Activated naive CD4-positive, alpha-beta T cell treated with anti-CD3 and anti-CD28 coated beads, Interleukin-2, amount 10 ng/mL, durations not matched to agents 7 days and 5 days (primary cell): ENCODE data around the gene SLC6A13.

ENCODE experiments used
- CTCF ChIA-PET: fragments of 350-600 bp; sonication (Branson Sonifier 250); formaldehyde crosslinking; loops from one replicate; lab custom pipeline; 2021; ENCODE audit warnings: antibody characterized with exemption; lab: Charles Lee
- DNase-seq: peaks from one replicate; pipeline ENCODE4 v3.0.0-alpha.2; 2020
- H3K27ac Mint-ChIP-seq: one replicate; pipeline ENCODE4 v1.8.0; 2021; ENCODE audit warnings: mild to moderate bottlenecking, moderate library complexity, mixed read lengths
- H3K27me3 Mint-ChIP-seq: one replicate; pipeline ENCODE4 v1.8.0; 2021; ENCODE audit warnings: mild to moderate bottlenecking, mixed read lengths
- H3K36me3 Mint-ChIP-seq: one replicate; pipeline ENCODE4 v1.8.0; 2021; ENCODE audit warnings: mixed read lengths
- H3K4me1 Mint-ChIP-seq: one replicate; pipeline ENCODE4 v1.8.0; 2021; ENCODE audit warnings: mixed read lengths
- H3K4me3 Mint-ChIP-seq: one replicate; pipeline ENCODE4 v1.8.0; 2021; ENCODE audit warnings: mild to moderate bottlenecking, moderate library complexity, mixed read lengths
- H3K9me3 Mint-ChIP-seq: one replicate; pipeline ENCODE4 v1.8.0; 2021; ENCODE audit warnings: mixed read lengths

SLC6A13 gene

GRCh38 chr12:211142-211465 is 51.5 kb downstream of the SLC6A13 start:
- Mint-ChIP-seq H3K9me3 (no peaks in the 10 kb centered on the region), H3K36me3 (no peaks in the 10 kb centered on the region), H3K4me1 (no peaks in the 10 kb centered on the region), H3K27me3 (peaks cover 70% of the 10 kb centered on the region), H3K27ac (no peak overlapping the region), H3K4me3 (no peak overlapping the region)
- DNase-seq: no peak
- CTCF ChIA-PET: no interaction called here

DNA sequence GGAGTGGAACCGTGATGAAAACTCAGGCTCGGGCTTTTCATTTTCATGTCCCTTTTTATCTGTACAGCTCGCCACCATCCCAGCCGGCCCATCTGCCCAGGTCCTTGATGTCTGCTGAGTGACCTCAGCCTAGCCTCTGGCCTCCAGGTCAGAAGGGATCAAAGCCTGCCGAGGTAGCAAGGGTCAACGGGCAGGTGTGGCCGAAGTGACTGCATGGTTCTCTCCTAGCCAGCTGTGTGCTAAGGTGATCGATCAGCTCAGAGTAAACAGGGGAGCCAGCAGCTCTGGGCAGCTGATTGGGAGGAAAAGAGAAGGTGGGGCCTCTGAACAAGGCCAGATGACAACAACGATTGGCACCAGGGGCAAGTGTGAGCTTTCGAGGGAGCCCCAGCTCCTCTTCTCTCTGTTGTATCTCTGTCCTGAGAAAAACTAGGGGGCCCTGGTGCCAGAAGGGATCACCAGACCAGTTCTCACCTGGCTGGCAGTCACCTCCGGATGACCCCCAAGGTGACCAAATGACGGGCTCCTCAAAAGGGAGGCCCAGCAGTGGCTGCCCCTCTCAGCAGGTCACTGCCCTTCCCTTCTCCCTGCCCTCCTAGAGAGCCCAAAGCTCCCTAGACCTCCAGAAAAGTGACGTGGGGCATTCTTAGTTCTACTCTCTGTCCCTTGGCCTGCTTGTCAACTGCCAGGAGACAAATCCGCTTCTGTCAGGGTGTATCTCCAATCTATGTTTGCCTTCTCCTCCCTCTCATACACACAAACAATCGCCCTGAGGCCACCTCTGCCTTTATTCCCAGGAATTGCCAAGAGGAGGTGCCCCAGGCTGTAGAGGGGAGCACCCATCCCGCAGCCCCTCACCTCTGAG is 52.1 kb downstream of the SLC6A13 start:
- Mint-ChIP-seq H3K9me3 (no peaks in the 10 kb centered on the region), H3K36me3 (no peaks in the 10 kb centered on the region), H3K27me3 (peaks cover 68% of the 10 kb centered on the region), H3K4me3 (no peak overlapping the region), H3K27ac (no peak overlapping the region), H3K4me1 (no peaks in the 10 kb centered on the region)
- CTCF ChIA-PET: interaction anchor here (0.8 kb wide), 1 partner anchor 9 kb away, joined by 3 read pairs; no protein-coding TSS in a partner anchor
- DNase-seq: no peak

- CTCF ChIA-PET: interaction anchor here (0.8 kb wide), 1 partner anchor 10 kb away, joined by 3 read pairs; no protein-coding TSS in a partner anchor
- no peak for DNase-seq
- no peaks in the 10 kb centered on the region for H3K36me3 Mint-ChIP-seq
- peaks cover 72% of the 10 kb centered on the region for H3K27me3 Mint-ChIP-seq
- H3K27ac Mint-ChIP-seq: no peak overlapping the region
- H3K9me3 Mint-ChIP-seq: no peaks in the 10 kb centered on the region
- H3K4me1 Mint-ChIP-seq: no peaks in the 10 kb centered on the region
- no peak overlapping the region for H3K4me3 Mint-ChIP-seq
These were observed 52.8 kb downstream of the SLC6A13 start for GRCh38 chr12:209851-210250.

DNA sequence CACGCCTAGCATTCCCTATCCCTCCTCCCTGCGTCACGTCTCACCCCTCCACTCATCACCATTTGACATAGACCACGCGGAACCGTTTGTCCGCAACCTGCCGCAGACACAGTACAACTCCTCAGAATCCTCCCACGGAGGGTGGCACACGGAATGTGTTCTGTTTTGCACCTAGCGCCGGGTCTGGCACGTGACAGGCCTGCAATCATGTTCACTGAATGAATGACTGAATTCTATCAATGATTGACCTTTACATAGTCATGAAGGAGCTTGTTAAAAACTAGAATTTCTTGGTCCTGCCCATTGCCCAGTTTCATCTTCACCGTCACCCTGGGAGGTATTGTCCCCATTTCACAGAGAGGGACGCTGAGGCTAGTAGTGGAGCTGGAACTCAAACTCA is 53.4 kb downstream of the SLC6A13 start:
- no peaks in the 10 kb centered on the region for H3K9me3 Mint-ChIP-seq
- H3K27me3 Mint-ChIP-seq: peaks cover 72% of the 10 kb centered on the region
- no peak overlapping the region for H3K4me3 Mint-ChIP-seq
- H3K27ac Mint-ChIP-seq: no peak overlapping the region
- no peaks in the 10 kb centered on the region for H3K36me3 Mint-ChIP-seq
- CTCF ChIA-PET: no interaction called here
- DNase-seq: no peak
- H3K4me1 Mint-ChIP-seq: no peaks in the 10 kb centered on the region

DNA sequence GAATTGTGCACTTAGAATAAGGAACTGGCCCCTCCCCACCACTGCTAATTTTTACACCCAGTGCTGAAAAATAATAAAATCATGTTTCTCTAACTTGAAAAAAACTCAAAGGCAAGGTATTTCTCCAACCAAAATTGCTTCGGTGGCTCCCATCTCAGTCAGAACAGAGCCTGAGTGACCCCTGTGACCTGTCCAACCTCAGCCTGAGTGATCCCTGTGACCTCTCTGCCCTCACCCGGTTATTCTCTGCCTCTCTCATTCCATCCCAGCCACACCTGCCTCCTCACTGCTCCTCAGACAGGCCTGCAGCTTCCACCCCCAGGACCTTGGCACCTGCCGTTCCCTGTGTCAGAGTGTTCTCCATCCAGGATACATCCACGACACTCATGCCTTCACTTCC is 53.8 kb downstream of the SLC6A13 start:
- H3K9me3 Mint-ChIP-seq: no peaks in the 10 kb centered on the region
- H3K36me3 Mint-ChIP-seq: no peaks in the 10 kb centered on the region
- no peak for DNase-seq
- H3K4me3 Mint-ChIP-seq: no peak overlapping the region
- H3K4me1 Mint-ChIP-seq: no peaks in the 10 kb centered on the region
- CTCF ChIA-PET: no interaction called here
- no peak overlapping the region for H3K27ac Mint-ChIP-seq
- peaks cover 72% of the 10 kb centered on the region for H3K27me3 Mint-ChIP-seq

DNA sequence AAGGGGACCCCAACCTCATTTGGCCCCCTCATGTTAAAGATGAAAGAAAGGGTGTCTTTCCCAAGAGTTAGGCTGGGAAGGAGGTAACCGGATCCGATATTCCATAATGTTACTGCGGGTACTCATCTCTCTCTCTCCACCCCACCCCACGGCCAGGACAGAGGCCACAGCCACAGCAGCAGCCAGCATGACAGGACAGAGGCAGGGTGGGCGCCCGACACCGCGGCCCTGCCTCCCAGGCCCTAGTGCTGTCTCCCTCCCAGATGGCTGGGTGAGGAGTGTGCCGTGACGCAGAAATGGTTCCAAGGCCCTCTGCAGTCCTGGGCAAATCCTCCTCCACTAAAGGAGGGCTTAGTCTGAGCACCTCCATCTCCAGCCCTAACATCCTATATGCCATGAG is 54.8 kb downstream of the SLC6A13 start:
- Mint-ChIP-seq H3K9me3 (no peaks in the 10 kb centered on the region), H3K36me3 (no peaks in the 10 kb centered on the region), H3K27me3 (peaks cover 70% of the 10 kb centered on the region), H3K4me1 (no peaks in the 10 kb centered on the region), H3K27ac (no peak overlapping the region), H3K4me3 (no peak overlapping the region)
- DNase-seq: no peak
- CTCF ChIA-PET: no interaction called here

DNA sequence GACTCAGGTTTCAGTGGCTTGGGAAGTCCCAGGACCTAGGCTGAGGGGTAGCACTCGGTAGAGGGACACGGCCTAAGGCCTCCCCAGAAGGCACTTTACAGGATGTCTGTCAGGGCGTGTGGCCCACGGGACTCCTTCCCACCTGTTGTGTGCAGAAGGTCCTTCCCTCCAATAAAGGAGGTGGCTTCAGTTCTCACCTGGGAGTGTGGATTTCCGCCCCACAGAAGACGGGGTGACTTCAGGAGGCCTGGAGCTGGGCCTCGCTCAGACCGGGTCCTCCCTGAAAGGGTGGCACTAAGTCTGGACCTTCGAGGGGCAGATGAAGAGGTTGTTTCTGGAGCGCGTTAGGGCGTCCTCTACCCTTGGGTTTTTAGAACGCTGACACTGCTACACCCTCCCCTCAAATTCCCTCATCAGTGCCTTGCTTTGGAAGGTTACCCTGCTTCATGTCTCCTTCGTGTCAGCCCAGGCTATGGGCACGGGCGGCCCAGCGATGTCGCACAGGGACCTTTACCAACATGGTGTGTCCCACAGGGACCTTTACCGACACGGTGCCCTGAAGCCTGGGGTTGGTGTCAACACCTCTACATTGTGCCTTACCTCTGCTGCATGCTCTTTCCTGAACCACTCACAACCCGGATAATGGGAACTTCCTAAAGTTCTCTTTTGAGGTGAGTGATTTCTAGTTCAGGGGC is 55.7 kb downstream of the SLC6A13 start:
- no peak overlapping the region for H3K27ac Mint-ChIP-seq
- no peak overlapping the region for H3K4me3 Mint-ChIP-seq
- CTCF ChIA-PET: no interaction called here
- H3K36me3 Mint-ChIP-seq: no peaks in the 10 kb centered on the region
- no peak for DNase-seq
- H3K9me3 Mint-ChIP-seq: no peaks in the 10 kb centered on the region
- H3K27me3 Mint-ChIP-seq: peaks cover 70% of the 10 kb centered on the region
- no peaks in the 10 kb centered on the region for H3K4me1 Mint-ChIP-seq

GRCh38 chr12:205026-205425 is 57.6 kb downstream of the SLC6A13 start:
- Mint-ChIP-seq H3K9me3 (no peaks in the 10 kb centered on the region), H3K4me3 (no peak overlapping the region), H3K36me3 (no peaks in the 10 kb centered on the region), H3K27me3 (peaks cover 70% of the 10 kb centered on the region), H3K27ac (no peak overlapping the region), H3K4me1 (no peaks in the 10 kb centered on the region)
- CTCF ChIA-PET: no interaction called here
- no peak for DNase-seq

GRCh38 chr12:204261-204678 is 58.4 kb downstream of the SLC6A13 start:
- no peak overlapping the region for H3K4me3 Mint-ChIP-seq
- H3K27me3 Mint-ChIP-seq: peaks cover 64% of the 10 kb centered on the region
- CTCF ChIA-PET: interaction anchor here (1.4 kb wide), 1 partner anchor 51 kb away, joined by 4 read pairs; no protein-coding TSS in a partner anchor
- H3K4me1 Mint-ChIP-seq: no peaks in the 10 kb centered on the region
- no peak overlapping the region for H3K27ac Mint-ChIP-seq
- no peak for DNase-seq
- no peaks in the 10 kb centered on the region for H3K36me3 Mint-ChIP-seq
- H3K9me3 Mint-ChIP-seq: no peaks in the 10 kb centered on the region

DNA sequence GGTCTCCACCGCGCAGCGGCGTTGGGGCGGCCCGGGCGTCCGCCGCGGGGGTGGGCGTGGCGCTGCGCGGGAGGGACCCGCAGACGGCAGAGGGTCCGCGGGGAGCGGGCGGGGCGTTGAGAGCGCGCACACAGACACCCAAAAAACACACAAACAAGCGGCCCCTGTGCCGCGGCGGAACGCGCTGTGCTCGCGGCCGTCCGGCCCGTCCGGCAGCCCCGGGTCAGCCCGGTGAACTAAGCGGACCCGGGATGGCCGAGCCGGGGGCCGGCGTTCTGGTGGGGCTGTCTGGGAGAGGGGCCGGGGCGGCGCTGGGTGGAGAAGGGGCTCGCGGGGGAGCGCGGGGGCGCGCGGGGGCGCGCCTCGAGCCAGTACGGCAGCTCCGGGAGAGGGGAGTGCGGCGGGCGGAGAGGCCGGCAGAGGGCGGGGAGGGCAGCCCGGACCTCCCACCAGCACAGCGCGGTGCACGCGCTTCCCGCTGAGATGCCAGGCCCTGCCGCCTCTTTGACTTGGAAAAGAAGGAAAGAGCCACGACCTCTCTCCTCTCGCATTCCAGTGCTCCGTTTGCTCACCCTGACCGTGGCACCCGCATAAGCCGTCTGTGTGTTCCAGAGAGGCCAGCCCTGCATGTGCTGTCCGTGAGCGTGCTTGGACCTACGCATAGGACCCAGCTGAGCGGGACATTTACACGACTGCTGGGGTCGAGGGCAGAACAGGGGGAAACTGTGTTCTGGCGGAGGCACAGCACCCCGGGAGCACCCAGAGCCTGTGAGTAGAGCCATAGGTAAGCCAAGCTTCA is 59.0 kb downstream of the SLC6A13 start:
- Mint-ChIP-seq H3K4me1 (no peaks in the 10 kb centered on the region), H3K27ac (no peak overlapping the region), H3K36me3 (no peaks in the 10 kb centered on the region), H3K27me3 (peaks cover 60% of the 10 kb centered on the region), H3K9me3 (no peaks in the 10 kb centered on the region), H3K4me3 (no peak overlapping the region)
- no peak for DNase-seq
- CTCF ChIA-PET: interaction anchor here (1.4 kb wide), 1 partner anchor 50 kb away, joined by 4 read pairs; no protein-coding TSS in a partner anchor

GRCh38 chr12:203074-203461 is 59.6 kb downstream of the SLC6A13 start:
- peaks cover 62% of the 10 kb centered on the region for H3K27me3 Mint-ChIP-seq
- no peaks in the 10 kb centered on the region for H3K9me3 Mint-ChIP-seq
- no peak for DNase-seq
- no peaks in the 10 kb centered on the region for H3K36me3 Mint-ChIP-seq
- CTCF ChIA-PET: interaction anchor here (1.4 kb wide), 1 partner anchor 50 kb away, joined by 4 read pairs; no protein-coding TSS in a partner anchor
- no peaks in the 10 kb centered on the region for H3K4me1 Mint-ChIP-seq
- no peak overlapping the region for H3K27ac Mint-ChIP-seq
- no peak overlapping the region for H3K4me3 Mint-ChIP-seq

GRCh38 chr12:202081-202731 is 60.4 kb downstream of the SLC6A13 start:
- Mint-ChIP-seq H3K4me3 (no peak overlapping the region), H3K4me1 (no peaks in the 10 kb centered on the region), H3K9me3 (peaks cover 1% of the 10 kb centered on the region), H3K27me3 (peaks cover 60% of the 10 kb centered on the region), H3K27ac (no peak overlapping the region), H3K36me3 (no peaks in the 10 kb centered on the region)
- no peak for DNase-seq
- CTCF ChIA-PET: no interaction called here

GRCh38 chr12:201361-201760 is 61.3 kb downstream of the SLC6A13 start:
- CTCF ChIA-PET: no interaction called here
- peaks cover 53% of the 10 kb centered on the region for H3K27me3 Mint-ChIP-seq

DNA sequence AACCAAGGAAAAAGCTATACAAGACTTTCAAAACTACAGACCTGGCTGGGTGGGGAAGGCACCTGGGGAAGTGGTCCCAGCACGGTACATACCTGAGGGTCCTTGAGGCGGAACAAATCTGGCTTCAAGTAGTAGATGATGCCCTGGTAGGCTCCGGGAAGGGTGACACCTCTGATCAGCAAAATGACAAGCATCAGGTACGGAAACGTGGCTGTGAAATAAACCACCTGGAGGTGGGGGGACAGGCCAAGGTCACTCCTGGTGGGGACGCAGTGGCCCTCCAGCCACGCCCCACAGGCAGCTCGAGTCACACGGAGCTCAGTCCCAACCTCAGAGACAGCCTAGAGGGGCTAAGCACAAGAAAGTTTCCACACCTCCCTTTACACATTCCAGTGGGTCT is 63.9 kb downstream of the SLC6A13 start:
- Mint-ChIP-seq H3K4me3 (no peak overlapping the region), H3K27me3 (peaks cover 38% of the 10 kb centered on the region), H3K9me3 (peaks cover 1% of the 10 kb centered on the region), H3K27ac (no peak overlapping the region), H3K4me1 (no peaks in the 10 kb centered on the region), H3K36me3 (no peaks in the 10 kb centered on the region)
- DNase-seq: no peak
- CTCF ChIA-PET: no interaction called here

More at GRCh38 chr12:201361-201760, 61.3 kb downstream of the SLC6A13 start:
- H3K36me3 Mint-ChIP-seq: no peaks in the 10 kb centered on the region
- no peaks in the 10 kb centered on the region for H3K4me1 Mint-ChIP-seq
- H3K4me3 Mint-ChIP-seq: no peak overlapping the region
- peaks cover 1% of the 10 kb centered on the region for H3K9me3 Mint-ChIP-seq
- DNase-seq: no peak
- no peak overlapping the region for H3K27ac Mint-ChIP-seq
